Uterus (tissue), 4 donors: ENCODE results near the gene RNF115. TPM values are rescaled to one million over a fixed set of nuclear protein-coding genes. Genes with fewer than 3 reads are reported as not detected.
"Not testable (repeated sequence)": the region's sequence is repeated elsewhere in the genome, so short reads cannot be mapped to it uniquely, and the experiment has no call there.

Experiments
- DNase-seq, 2 donors: peaks; one replicate each; pipeline ENCODE4 v3.0.0-alpha.2; 2019 to 2020
- H3K27ac ChIP-seq, 2 donors: fragments of 200-600 bp; sonication (generic); 1 replicate in 1 of 2; 2 replicates in 1 of 2; pipeline ENCODE4 v1.5.1; 2016 to 2018
- H3K27me3 ChIP-seq, 2 donors: fragments of 200-600 bp; sonication (generic); one replicate each; pipeline ENCODE4 v1.5.1; 2018 to 2019; ENCODE audit warnings: control low read depth in 1 of 2
- H3K36me3 ChIP-seq, 2 donors: fragments of 200-600 bp; sonication (generic); one replicate each; pipeline ENCODE4 v1.5.1; 2019; ENCODE audit warnings: control low read depth in 1 of 2
- H3K4me1 ChIP-seq, 2 donors: fragments of 200-600 bp; sonication (generic); one replicate each; pipeline ENCODE4 v1.5.1; 2018 to 2019; ENCODE audit warnings: control low read depth in 1 of 2
- H3K4me3 ChIP-seq, 2 donors: fragments of 200-600 bp; sonication (generic); 1 replicate in 1 of 2; 2 replicates in 1 of 2; pipeline ENCODE4 v1.5.1; 2018 to 2019; ENCODE audit warnings: mild to moderate bottlenecking in 1 of 2
- H3K9me3 ChIP-seq, 2 donors: fragments of 200-600 bp; sonication (generic); one replicate each; pipeline ENCODE4 v1.5.1; 2019; ENCODE audit warnings: control low read depth in 1 of 2
- POLR2A ChIP-seq, 2 donors: fragments of 450-650 bp; IDR thresholded peaks; one replicate each; pipeline ENCODE4 v1.6.1; 2016; ENCODE audit warnings: antibody characterized with exemption in 2 of 2, mild to moderate bottlenecking in 1 of 2, moderate library complexity in 1 of 2
- intact Hi-C: fragments of 100-400 bp; cut with DNase I; formaldehyde crosslinking; loops from one replicate; pipeline ENCODE4 v1.15.1; 2023; ENCODE audit warnings: low total_unique reads
- total RNA-seq, 4 donors: library from RNA; depleted of rRNA in 3 of 4; stranded (reverse); fragments of >200 nt in 3 of 4; gene quantifications; one replicate each; pipeline versions ENCODE4 v1.1.0 to v1.2.4, GENCODE V29; 2014 to 2023
- TF ChIP-seq, protein P1 (sequence below), 4 experiments: fragments of 200-600 bp in 2 of 4; fragments of 450-650 bp in 2 of 4; sonication (generic) in 2 of 4; IDR thresholded peaks; one replicate each; pipeline ENCODE4 v1.5.1; 2016 to 2019; ENCODE audit warnings: antibody characterized with exemption in 4 of 4, mild to moderate bottlenecking in 2 of 4, moderate library complexity in 1 of 4
- donor health status: DM: yes; HTN: yes; CAD: no.

The RNF115 gene
- total RNA-seq, 4 donors from 2014 or later: 18.8 to 33.4 (median 27.8) TPM

DNA sequence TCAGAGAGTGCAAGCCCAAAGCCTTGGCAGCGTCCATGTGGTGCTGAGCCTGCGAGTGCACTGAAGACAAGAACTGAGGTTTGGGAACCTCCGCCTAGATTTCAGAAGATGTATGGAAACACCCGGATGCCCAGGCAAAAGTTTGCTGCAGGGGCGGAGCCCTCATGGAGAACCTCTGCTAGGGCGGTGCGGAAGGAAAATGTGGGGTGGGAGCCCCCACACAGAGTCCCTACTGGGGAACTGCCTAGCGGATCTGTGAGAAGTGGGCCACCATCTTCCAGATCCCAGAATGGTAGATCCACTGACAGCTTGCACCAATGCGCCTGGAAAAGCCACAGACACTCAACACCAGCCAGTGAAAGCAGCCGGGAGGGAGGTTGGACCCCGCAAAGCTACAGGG is 62.4 kb downstream of the RNF115 start:
- H3K36me3 ChIP-seq, H3K27me3 ChIP-seq, H3K9me3 ChIP-seq, DNase-seq, H3K27ac ChIP-seq, H3K4me3 ChIP-seq, H3K4me1 ChIP-seq, intact Hi-C loops: not testable (repeated sequence)

DNA sequence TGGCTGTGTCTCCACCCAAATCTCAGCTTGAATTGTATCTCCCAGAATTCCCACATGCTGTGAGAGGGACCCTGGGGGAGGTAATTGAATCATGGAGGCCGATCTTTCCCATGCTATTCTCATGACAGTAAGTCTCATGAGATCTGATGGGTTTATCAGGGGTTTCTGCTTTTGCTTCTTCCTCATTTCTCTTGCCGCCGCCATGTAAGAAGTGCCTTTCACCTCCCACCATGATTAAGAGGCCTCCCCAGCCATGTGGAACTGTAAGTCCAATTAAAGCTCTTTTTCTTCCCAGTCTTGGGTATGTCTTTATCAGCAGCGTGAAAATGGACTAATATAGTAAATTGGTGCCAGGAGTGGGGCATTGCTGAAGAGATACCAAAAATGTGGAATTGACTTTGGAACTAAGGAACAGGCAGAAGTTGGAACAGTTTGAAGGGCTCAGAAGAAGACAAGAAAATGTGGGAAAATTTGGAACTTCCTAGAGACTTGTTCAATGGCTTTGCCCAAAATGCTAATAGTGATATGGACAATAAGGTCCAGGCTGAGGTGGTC is 63.4 kb downstream of the RNF115 start:
- H3K27ac ChIP-seq, H3K4me3 ChIP-seq, DNase-seq, intact Hi-C loops, H3K36me3 ChIP-seq, H3K4me1 ChIP-seq, H3K27me3 ChIP-seq, H3K9me3 ChIP-seq: not testable (repeated sequence)

DNA sequence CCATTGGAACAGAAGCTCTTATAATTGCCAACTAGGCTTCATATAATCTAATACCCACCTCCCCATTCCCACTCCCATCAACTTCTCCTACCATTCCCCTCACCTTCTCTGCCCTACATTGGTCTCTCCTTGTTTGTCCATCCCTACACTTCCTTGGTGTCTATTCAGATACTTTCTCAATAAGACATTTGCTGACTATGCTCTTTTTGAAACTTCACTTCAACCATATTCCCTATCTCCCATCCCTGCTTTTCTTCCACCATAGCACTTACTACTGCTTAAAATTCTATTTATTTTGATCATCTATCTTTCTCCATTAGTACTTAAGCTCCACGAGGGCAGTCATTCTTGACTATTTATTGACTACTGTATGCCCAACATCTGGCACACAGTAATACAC is 64.2 kb downstream of the RNF115 start:
- no peak for DNase-seq
- no peaks in the 10 kb centered on the region for H3K9me3 ChIP-seq
- H3K4me3 ChIP-seq: no peak overlapping the region
- no peaks in the 10 kb centered on the region for H3K4me1 ChIP-seq
- H3K36me3 ChIP-seq: no peaks in the 10 kb centered on the region
- intact Hi-C loops: no loop called here
- no peaks in the 10 kb centered on the region for H3K27me3 ChIP-seq
- TF ChIP-seq, protein P1, sequence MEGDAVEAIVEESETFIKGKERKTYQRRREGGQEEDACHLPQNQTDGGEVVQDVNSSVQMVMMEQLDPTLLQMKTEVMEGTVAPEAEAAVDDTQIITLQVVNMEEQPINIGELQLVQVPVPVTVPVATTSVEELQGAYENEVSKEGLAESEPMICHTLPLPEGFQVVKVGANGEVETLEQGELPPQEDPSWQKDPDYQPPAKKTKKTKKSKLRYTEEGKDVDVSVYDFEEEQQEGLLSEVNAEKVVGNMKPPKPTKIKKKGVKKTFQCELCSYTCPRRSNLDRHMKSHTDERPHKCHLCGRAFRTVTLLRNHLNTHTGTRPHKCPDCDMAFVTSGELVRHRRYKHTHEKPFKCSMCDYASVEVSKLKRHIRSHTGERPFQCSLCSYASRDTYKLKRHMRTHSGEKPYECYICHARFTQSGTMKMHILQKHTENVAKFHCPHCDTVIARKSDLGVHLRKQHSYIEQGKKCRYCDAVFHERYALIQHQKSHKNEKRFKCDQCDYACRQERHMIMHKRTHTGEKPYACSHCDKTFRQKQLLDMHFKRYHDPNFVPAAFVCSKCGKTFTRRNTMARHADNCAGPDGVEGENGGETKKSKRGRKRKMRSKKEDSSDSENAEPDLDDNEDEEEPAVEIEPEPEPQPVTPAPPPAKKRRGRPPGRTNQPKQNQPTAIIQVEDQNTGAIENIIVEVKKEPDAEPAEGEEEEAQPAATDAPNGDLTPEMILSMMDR (IDR thresholded peaks at IDR 0.05): no peak
- TF ChIP-seq POLR2A (IDR thresholded peaks at IDR 0.05): no peak
- H3K27ac ChIP-seq: no peak overlapping the region

DNA sequence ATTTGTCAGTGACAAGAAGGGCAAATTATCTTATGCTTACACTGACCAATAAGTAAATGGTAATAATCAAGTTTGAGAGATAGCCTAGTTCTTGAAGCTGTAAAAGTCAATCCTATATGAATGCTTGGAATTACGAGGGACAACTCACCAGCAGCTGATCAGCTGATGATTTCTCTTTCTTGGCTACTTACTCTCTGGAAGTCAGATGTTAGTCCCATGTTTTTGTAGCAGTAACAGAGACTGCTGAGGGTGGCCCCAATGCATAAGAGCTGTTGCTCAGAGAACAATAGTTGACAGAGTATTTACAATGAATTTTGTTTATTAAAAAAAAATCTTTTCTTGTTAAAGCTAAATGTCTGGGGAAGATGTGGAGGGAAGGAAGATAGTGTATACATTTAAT is 65.3 kb downstream of the RNF115 start:
- Histone ChIP-seq H3K9me3 (no peaks in the 10 kb centered on the region), H3K36me3 (no peaks in the 10 kb centered on the region), H3K27me3 (no peaks in the 10 kb centered on the region), H3K27ac (no peak overlapping the region), H3K4me3 (no peak overlapping the region), H3K4me1 (no peaks in the 10 kb centered on the region)
- TF ChIP-seq, protein P1 (IDR thresholded peaks at IDR 0.05): no peak
- no peak for TF ChIP-seq POLR2A (IDR thresholded peaks at IDR 0.05)
- DNase-seq: no peak
- intact Hi-C loops: no loop called here

DNA sequence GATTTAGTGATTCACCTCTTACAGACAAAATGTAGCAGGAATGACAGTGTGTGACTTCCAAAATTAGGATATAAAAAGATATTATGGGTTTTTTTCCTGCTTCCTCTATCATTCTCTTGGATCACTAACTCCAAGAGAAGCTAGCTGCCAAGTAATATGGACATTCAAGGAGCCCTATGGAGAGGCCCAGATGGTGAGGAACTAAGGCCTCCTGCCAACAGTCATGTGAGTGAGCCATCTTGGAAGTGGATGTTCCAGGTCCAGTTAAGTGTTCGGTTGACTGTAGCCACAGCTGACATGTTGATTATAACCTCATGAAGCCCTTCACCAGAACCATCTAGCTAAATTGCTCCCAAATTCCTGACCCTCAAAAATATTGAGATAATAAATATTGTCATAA is 65.8 kb downstream of the RNF115 start:
- H3K36me3 ChIP-seq: no peaks in the 10 kb centered on the region

DNA sequence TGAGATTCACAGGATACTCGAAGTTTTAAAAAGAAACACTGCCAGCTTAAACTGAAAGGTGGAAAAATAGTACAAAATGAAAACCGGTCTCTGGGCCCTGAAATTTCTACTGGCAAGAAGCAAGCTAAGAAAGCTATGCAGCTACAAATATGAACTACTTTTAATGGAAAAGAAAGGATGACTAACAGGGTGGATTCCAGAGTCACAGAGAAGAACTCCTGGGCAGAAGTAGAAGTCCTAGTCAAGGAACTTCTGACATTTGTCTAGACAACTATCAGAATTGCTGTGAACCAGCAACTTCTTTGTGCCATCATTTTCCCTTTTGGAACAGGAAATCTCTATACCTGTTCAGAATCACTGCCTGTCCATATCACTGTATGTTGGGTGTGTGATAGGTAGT is 66.5 kb downstream of the RNF115 start:
- Histone ChIP-seq H3K27ac (no peak overlapping the region), H3K9me3 (no peaks in the 10 kb centered on the region), H3K27me3 (no peaks in the 10 kb centered on the region), H3K4me3 (no peak overlapping the region), H3K4me1 (no peaks in the 10 kb centered on the region), H3K36me3 (no peaks in the 10 kb centered on the region)
- TF ChIP-seq, protein P1 (IDR thresholded peaks at IDR 0.05): no peak
- no peak for TF ChIP-seq POLR2A (IDR thresholded peaks at IDR 0.05)
- no peak for DNase-seq
- intact Hi-C loops: no loop called here

More for the DNA sequence above, 65.8 kb downstream of the RNF115 start:
- Histone ChIP-seq H3K4me3 (no peak overlapping the region), H3K9me3 (no peaks in the 10 kb centered on the region), H3K27ac (no peak overlapping the region), H3K4me1 (no peaks in the 10 kb centered on the region), H3K27me3 (no peaks in the 10 kb centered on the region)
- DNase-seq: no peak
- TF ChIP-seq, protein P1 (IDR thresholded peaks at IDR 0.05): no peak
- intact Hi-C loops: no loop called here
